ENCODE data around the gene PCOLCE2. TPM values are rescaled to one million over a fixed set of nuclear protein-coding genes. Genes with fewer than 3 reads are reported as not detected.

The PCOLCE2 gene
- total RNA-seq, 1 experiment from 2014 or later: 9.4 TPM

DNA sequence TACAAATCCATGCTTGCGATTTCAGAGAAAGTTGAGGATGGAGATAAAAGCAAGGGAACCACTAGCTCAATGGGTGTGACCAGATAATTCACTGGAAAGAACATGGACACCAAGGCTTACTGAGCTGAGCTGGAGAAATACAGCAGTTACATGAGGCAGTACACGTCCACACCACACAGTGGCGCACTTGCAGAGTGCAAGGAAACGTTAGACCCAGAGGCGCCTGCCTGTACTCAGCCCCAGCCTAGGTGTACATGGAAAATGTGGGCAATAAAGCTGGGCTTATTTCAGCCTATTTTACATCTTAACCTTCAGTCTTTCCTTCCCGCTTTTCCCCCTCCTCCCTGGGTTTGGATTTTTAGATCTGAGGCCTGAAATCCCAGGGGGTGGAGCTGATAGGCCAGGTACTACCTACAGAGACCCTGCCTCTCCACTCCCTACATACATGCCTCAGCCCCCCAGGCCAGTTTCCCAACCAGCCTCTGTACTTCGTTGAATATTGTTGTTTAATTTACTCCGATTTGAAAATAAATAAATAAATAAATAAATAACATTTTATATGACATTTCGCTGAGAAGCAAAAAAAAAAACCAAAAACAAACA lies 60.1 kb downstream of the PCOLCE2 start:
- no peak overlapping the region for H3K4me3 ChIP-seq (ENCODE audit: insufficient read depth, low read depth, low read length)
- no peaks in the 10 kb centered on the region for H3K27me3 ChIP-seq (ENCODE audit: control insufficient read depth, insufficient read depth, low read length)
- DNase-seq: peak; percentile 61
- no peaks in the 10 kb centered on the region for H3K36me3 ChIP-seq (replicated peaks; ENCODE audit: control insufficient read depth, insufficient read depth, low read length)

DNA sequence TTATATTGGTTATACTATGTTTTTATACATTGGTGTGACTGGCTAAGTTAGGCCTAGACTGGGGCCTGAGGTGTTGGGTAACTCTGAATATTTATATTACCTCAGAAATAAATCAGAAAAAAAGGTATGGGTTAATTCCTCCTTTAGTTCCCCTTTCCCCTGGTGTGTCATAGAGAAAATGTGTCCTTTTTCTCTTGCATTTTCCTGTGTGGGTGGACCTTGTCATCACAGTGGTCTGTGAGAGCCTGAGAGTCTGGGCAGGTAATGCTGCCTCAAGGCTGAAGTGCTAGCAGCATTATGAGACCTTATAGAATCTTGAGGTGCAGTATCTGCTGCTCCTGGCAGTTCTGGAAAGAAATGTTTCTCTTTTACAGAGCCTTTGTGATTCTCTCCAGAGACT lies 69.7 kb downstream of the PCOLCE2 start:
- H3K4me3 ChIP-seq (ENCODE audit: insufficient read depth, low read depth, low read length): no peak overlapping the region
- DNase-seq: no peak
- no peaks in the 10 kb centered on the region for H3K27me3 ChIP-seq (ENCODE audit: control insufficient read depth, insufficient read depth, low read length)

GRCh38 chr3:142818651-142819050 lies 70.2 kb downstream of the PCOLCE2 start:
- Histone ChIP-seq H3K4me3 (ENCODE audit: insufficient read depth, low read depth, low read length) (no peak overlapping the region), H3K27me3 (ENCODE audit: control insufficient read depth, insufficient read depth, low read length) (no peaks in the 10 kb centered on the region), H3K36me3 (replicated peaks; ENCODE audit: control insufficient read depth, insufficient read depth, low read length) (no peaks in the 10 kb centered on the region)
- DNase-seq: no peak

More for the DNA sequence above, 69.7 kb downstream of the PCOLCE2 start:
- no peaks in the 10 kb centered on the region for H3K36me3 ChIP-seq (replicated peaks; ENCODE audit: control insufficient read depth, insufficient read depth, low read length)

DNA sequence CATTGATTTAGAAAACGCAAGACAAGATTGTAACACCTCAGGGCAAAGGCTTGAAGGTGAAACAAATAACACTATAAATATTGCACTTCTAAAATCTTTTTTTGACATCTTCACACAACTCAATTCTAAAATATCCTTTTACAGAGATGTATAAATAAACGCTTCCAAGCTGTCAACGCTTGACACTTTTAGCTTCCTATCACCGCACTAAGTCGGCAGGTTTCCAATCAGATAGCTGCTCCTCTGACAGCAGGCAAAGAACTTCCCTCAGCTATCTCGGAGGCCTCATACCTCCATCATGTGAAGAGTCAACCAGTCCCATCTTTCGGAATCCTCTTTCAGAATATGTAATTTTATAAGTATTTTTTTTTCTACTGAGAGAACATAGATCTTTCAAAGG lies 71.0 kb downstream of the PCOLCE2 start:
- no peak for DNase-seq
- no peaks in the 10 kb centered on the region for H3K27me3 ChIP-seq (ENCODE audit: control insufficient read depth, insufficient read depth, low read length)
- no peaks in the 10 kb centered on the region for H3K36me3 ChIP-seq (replicated peaks; ENCODE audit: control insufficient read depth, insufficient read depth, low read length)
- no peak overlapping the region for H3K4me3 ChIP-seq (ENCODE audit: insufficient read depth, low read depth, low read length)

DNA sequence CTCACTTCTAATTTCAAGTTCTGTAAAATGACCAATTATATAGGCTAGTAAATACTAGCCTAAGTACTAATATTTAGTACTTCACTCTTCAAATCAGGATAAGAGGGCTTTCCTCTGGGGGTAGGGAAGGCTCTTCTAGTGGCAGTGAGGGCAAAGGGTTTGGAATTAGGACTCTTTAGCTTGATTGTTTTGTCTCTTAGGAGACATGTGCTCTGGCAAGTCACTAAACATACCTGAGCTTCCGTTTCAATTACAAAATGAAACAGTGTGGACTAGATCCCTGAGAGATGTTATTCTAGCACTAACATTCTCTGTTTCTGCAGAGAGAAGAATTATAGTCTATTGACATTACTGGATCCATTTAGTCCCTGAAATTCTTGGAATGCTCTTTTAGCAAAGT lies 71.5 kb downstream of the PCOLCE2 start:
- Histone ChIP-seq H3K4me3 (ENCODE audit: insufficient read depth, low read depth, low read length) (no peak overlapping the region), H3K27me3 (ENCODE audit: control insufficient read depth, insufficient read depth, low read length) (no peaks in the 10 kb centered on the region), H3K36me3 (replicated peaks; ENCODE audit: control insufficient read depth, insufficient read depth, low read length) (no peaks in the 10 kb centered on the region)
- DNase-seq: no peak

- Histone ChIP-seq H3K36me3 (replicated peaks; ENCODE audit: control insufficient read depth, insufficient read depth, low read length) (no peaks in the 10 kb centered on the region), H3K27me3 (ENCODE audit: control insufficient read depth, insufficient read depth, low read length) (no peaks in the 10 kb centered on the region), H3K4me3 (ENCODE audit: insufficient read depth, low read depth, low read length) (no peak overlapping the region)
- no peak for DNase-seq
Measured at GRCh38 chr3:142815803-142816202, 73.1 kb downstream of the PCOLCE2 start.

GRCh38 chr3:142809259-142809658 lies 79.6 kb downstream of the PCOLCE2 start:
- Histone ChIP-seq H3K27me3 (ENCODE audit: control insufficient read depth, insufficient read depth, low read length) (no peaks in the 10 kb centered on the region), H3K36me3 (replicated peaks; ENCODE audit: control insufficient read depth, insufficient read depth, low read length) (peaks cover 2% of the 10 kb centered on the region), H3K4me3 (ENCODE audit: insufficient read depth, low read depth, low read length) (no peak overlapping the region)
- no peak for DNase-seq

- no peak for DNase-seq
- Histone ChIP-seq H3K36me3 (replicated peaks; ENCODE audit: control insufficient read depth, insufficient read depth, low read length) (peaks cover 2% of the 10 kb centered on the region), H3K27me3 (ENCODE audit: control insufficient read depth, insufficient read depth, low read length) (no peaks in the 10 kb centered on the region), H3K4me3 (ENCODE audit: insufficient read depth, low read depth, low read length) (no peak overlapping the region)
Measured at GRCh38 chr3:142808103-142808917, 80.6 kb downstream of the PCOLCE2 start.

GRCh38 chr3:142802891-142803290 lies 86.0 kb downstream of the PCOLCE2 start:
- no peaks in the 10 kb centered on the region for H3K27me3 ChIP-seq (ENCODE audit: control insufficient read depth, insufficient read depth, low read length)
- H3K4me3 ChIP-seq (ENCODE audit: insufficient read depth, low read depth, low read length): no peak overlapping the region
- no peak for DNase-seq
- peaks cover 2% of the 10 kb centered on the region for H3K36me3 ChIP-seq (replicated peaks; ENCODE audit: control insufficient read depth, insufficient read depth, low read length)

DNA sequence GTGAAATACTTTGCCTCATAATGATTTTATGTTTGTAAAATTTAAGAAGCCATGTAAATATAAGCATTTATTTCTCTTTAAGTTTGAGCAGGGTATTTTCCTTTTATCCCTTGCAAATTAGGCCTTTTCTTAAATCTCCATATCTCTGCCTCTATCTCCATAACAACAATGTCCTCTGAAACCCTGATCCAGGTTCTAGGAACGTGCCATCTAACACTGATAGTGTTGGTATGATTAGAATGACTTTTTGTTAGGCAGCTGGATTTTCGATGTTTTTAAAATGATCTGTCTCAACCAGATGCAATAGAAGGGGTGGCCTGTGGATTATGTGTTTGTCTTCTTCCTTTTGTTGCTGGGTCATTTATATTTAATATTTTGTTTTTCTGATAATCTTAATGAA lies 87.1 kb downstream of the PCOLCE2 start:
- no peaks in the 10 kb centered on the region for H3K27me3 ChIP-seq (ENCODE audit: control insufficient read depth, insufficient read depth, low read length)
- H3K4me3 ChIP-seq (ENCODE audit: insufficient read depth, low read depth, low read length): no peak overlapping the region
- peaks cover 2% of the 10 kb centered on the region for H3K36me3 ChIP-seq (replicated peaks; ENCODE audit: control insufficient read depth, insufficient read depth, low read length)
- no peak for DNase-seq

GRCh38 chr3:142796823-142797222 lies 92.1 kb downstream of the PCOLCE2 start:
- Histone ChIP-seq H3K4me3 (ENCODE audit: insufficient read depth, low read depth, low read length) (no peak overlapping the region), H3K36me3 (replicated peaks; ENCODE audit: control insufficient read depth, insufficient read depth, low read length) (no peaks in the 10 kb centered on the region), H3K27me3 (ENCODE audit: control insufficient read depth, insufficient read depth, low read length) (no peaks in the 10 kb centered on the region)
- no peak for DNase-seq

GRCh38 chr3:142795332-142795731 lies 93.6 kb downstream of the PCOLCE2 start:
- Histone ChIP-seq H3K27me3 (ENCODE audit: control insufficient read depth, insufficient read depth, low read length) (no peaks in the 10 kb centered on the region), H3K36me3 (replicated peaks; ENCODE audit: control insufficient read depth, insufficient read depth, low read length) (no peaks in the 10 kb centered on the region), H3K4me3 (ENCODE audit: insufficient read depth, low read depth, low read length) (no peak overlapping the region)
- no peak for DNase-seq

DNA sequence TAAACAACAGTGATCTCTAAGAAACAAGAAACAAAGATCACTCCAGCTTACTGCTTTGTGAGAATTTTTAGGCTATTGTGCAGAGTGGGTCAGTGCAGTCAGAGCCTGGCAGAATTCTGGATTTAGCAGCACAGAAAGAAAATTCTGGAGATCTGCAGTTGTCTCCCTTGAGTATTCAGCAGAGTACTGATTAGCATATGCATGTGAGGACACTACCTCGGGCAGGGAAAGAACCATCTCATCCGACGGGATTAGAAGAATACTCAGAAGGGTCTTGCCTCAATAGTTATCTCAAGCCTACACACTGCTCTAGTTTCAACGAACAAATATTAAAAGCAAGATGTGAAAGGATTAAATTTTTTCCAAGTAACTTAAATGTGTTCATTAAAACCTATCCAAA lies 94.4 kb downstream of the PCOLCE2 start:
- Histone ChIP-seq H3K36me3 (replicated peaks; ENCODE audit: control insufficient read depth, insufficient read depth, low read length) (no peaks in the 10 kb centered on the region), H3K4me3 (ENCODE audit: insufficient read depth, low read depth, low read length) (no peak overlapping the region), H3K27me3 (ENCODE audit: control insufficient read depth, insufficient read depth, low read length) (no peaks in the 10 kb centered on the region)
- no peak for DNase-seq

- Histone ChIP-seq H3K4me3 (ENCODE audit: insufficient read depth, low read depth, low read length) (no peak overlapping the region), H3K36me3 (replicated peaks; ENCODE audit: control insufficient read depth, insufficient read depth, low read length) (no peaks in the 10 kb centered on the region), H3K27me3 (ENCODE audit: control insufficient read depth, insufficient read depth, low read length) (no peaks in the 10 kb centered on the region)
- DNase-seq: no peak
Measured at GRCh38 chr3:142787719-142788118, 101.2 kb downstream of the PCOLCE2 start.

- Histone ChIP-seq H3K36me3 (replicated peaks; ENCODE audit: control insufficient read depth, insufficient read depth, low read length) (no peaks in the 10 kb centered on the region), H3K4me3 (ENCODE audit: insufficient read depth, low read depth, low read length) (no peak overlapping the region), H3K27me3 (ENCODE audit: control insufficient read depth, insufficient read depth, low read length) (no peaks in the 10 kb centered on the region)
- no peak for DNase-seq
Measured at GRCh38 chr3:142785996-142786395, 102.9 kb downstream of the PCOLCE2 start.
